Measurements from ENCODE around the gene BAG3.

DNA sequence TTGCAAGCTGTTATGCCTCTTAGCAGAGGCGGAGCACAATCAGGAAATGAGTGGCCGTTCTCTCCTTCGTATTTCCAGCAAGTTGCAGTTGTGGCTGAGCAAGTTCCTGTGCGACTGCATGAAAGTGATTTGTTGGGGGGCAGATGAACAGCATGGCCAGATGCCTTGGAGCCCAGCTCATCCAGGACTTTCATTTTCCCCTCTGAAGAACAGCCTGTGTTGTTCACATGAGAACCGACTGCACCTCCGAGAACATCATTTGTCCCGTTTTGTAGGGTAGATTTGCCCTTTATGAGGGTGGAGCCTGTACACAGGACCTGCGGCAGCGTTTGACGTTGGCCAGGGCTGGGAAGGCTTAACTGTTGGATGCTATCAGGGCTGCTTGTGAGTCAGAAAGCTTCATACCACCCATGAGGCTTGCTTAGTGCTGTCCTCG, 4.4 kb downstream of the BAG3 start:
- TF ChIP-seq, protein P1, sequence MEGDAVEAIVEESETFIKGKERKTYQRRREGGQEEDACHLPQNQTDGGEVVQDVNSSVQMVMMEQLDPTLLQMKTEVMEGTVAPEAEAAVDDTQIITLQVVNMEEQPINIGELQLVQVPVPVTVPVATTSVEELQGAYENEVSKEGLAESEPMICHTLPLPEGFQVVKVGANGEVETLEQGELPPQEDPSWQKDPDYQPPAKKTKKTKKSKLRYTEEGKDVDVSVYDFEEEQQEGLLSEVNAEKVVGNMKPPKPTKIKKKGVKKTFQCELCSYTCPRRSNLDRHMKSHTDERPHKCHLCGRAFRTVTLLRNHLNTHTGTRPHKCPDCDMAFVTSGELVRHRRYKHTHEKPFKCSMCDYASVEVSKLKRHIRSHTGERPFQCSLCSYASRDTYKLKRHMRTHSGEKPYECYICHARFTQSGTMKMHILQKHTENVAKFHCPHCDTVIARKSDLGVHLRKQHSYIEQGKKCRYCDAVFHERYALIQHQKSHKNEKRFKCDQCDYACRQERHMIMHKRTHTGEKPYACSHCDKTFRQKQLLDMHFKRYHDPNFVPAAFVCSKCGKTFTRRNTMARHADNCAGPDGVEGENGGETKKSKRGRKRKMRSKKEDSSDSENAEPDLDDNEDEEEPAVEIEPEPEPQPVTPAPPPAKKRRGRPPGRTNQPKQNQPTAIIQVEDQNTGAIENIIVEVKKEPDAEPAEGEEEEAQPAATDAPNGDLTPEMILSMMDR (IDR thresholded peaks at IDR 0.05 in 8 of 11, conservative IDR thresholded peaks at IDR 0.05 in 3 of 11): no peak
- TF ChIP-seq POLR2A (IDR thresholded peaks at IDR 0.05): no peak
